Activated CD8-positive, alpha-beta T cell treated with anti-CD3 and anti-CD28 coated beads for 36 hours (primary cell): ENCODE data around the gene NAALADL2. TPM values are rescaled to one million over a fixed set of nuclear protein-coding genes. Genes with fewer than 3 reads are reported as not detected.

Source experiments
- ATAC-seq: fragments of 200-7000 bp; cut with Tn5 transposase; one replicate; pipeline ENCODE4 v1.10.0; 2021; ENCODE audit warnings: mild to moderate bottlenecking, moderate library complexity
- CTCF ChIA-PET: fragments of 350-600 bp; sonication (Branson Sonifier 250); formaldehyde crosslinking; loops from one replicate; lab custom pipeline; 2021; ENCODE audit warnings: antibody characterized with exemption; lab: Charles Lee
- POLR2A ChIA-PET: fragments of 350-600 bp; sonication (Branson Sonifier 250); formaldehyde crosslinking; loops from one replicate; lab custom pipeline; 2021; ENCODE audit warnings: antibody characterized with exemption; lab: Charles Lee
- DNase-seq: peaks from one replicate; pipeline ENCODE4 v3.0.0-alpha.2; 2020
- H3K27ac Mint-ChIP-seq: one replicate; pipeline ENCODE4 v1.8.0; 2021; ENCODE audit warnings: mild to moderate bottlenecking, mixed read lengths
- H3K27me3 Mint-ChIP-seq: one replicate; pipeline ENCODE4 v1.8.0; 2021; ENCODE audit warnings: mixed read lengths
- H3K36me3 Mint-ChIP-seq: one replicate; pipeline ENCODE4 v1.8.0; 2021; ENCODE audit warnings: low read depth, mixed read lengths
- H3K4me1 Mint-ChIP-seq: one replicate; pipeline ENCODE4 v1.8.0; 2021; ENCODE audit warnings: low read depth, mixed read lengths
- H3K4me3 Mint-ChIP-seq: one replicate; pipeline ENCODE4 v1.8.0; 2021; ENCODE audit warnings: mild to moderate bottlenecking, moderate library complexity, mixed read lengths
- H3K9me3 Mint-ChIP-seq: one replicate; pipeline ENCODE4 v1.8.0; 2021; ENCODE audit warnings: mixed read lengths
- CTCF ChIP-seq: fragments of 200-600 bp; IDR thresholded peaks from one replicate; pipeline ENCODE4 v1.8.0; 2022; ENCODE audit warnings: antibody characterized with exemption, mild to moderate bottlenecking
- intact Hi-C: fragments of 100-400 bp; cut with micrococcal nuclease; formaldehyde crosslinking; loops from one replicate; pipeline ENCODE4 v1.10.0; 2022
- total RNA-seq, 2 experiments: library from RNA; stranded (reverse); gene quantifications; one replicate each; pipeline ENCODE4 v1.2.3, GENCODE V29; 2021

Gene NAALADL2
- total RNA-seq, 2 experiments from 2014 or later = 0.60 TPM; not detected in 1

GRCh38 chr3:174951498-174952005 lies 92.4 kb downstream of the NAALADL2 start:
- no peaks in the 10 kb centered on the region for H3K9me3 Mint-ChIP-seq
- H3K27me3 Mint-ChIP-seq = no peaks in the 10 kb centered on the region
- intact Hi-C loops = no loop called here
- TF ChIP-seq CTCF = no peak
- POLR2A ChIA-PET = no interaction called here
- no peaks in the 10 kb centered on the region for H3K36me3 Mint-ChIP-seq
- no peaks in the 10 kb centered on the region for H3K4me1 Mint-ChIP-seq
- CTCF ChIA-PET = no interaction called here
- ATAC-seq (no peak), DNase-seq (no peak)
- no peak overlapping the region for H3K27ac Mint-ChIP-seq
- no peak overlapping the region for H3K4me3 Mint-ChIP-seq

- intact Hi-C loops = no loop called here
- no peak for ATAC-seq
- no peak for TF ChIP-seq CTCF
- Mint-ChIP-seq H3K27ac (no peak overlapping the region), H3K36me3 (no peaks in the 10 kb centered on the region), H3K4me3 (no peak overlapping the region), H3K27me3 (no peaks in the 10 kb centered on the region), H3K4me1 (no peaks in the 10 kb centered on the region), H3K9me3 (no peaks in the 10 kb centered on the region)
- no peak for DNase-seq
- ChIA-PET CTCF (no interaction called here), POLR2A (no interaction called here)
These were observed 93.9 kb downstream of the NAALADL2 start for GRCh38 chr3:174953068-174953467.

DNA sequence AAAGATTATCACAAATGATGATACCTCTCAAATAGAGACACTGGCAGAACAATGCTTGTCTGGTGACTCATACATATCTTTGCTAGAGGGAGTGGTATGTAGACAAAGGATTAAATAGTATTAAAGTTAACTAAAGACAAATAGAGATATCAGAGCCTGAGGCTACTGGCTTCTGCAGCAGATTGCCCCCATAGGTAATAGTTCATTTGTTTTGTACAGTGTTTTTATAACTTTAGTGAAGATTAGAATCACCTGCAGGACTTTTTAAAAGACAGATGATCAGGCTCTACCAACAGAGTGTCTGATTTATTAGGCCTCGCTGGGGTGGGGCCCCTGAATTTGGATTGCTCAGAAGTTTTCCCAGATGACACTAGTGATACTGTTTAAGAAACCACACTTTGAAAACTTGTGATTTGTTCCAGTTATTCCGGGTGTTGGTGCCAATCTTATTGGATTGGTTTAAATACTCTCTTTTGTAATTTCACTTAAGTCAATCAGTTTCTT lies 96.4 kb downstream of the NAALADL2 start:
- Mint-ChIP-seq H3K36me3 (no peaks in the 10 kb centered on the region), H3K4me1 (no peaks in the 10 kb centered on the region), H3K9me3 (no peaks in the 10 kb centered on the region), H3K4me3 (no peak overlapping the region), H3K27ac (no peak overlapping the region), H3K27me3 (no peaks in the 10 kb centered on the region)
- TF ChIP-seq CTCF = no peak
- ChIA-PET CTCF (no interaction called here), POLR2A (no interaction called here)
- DNase-seq (no peak), ATAC-seq (no peak)
- intact Hi-C loops = no loop called here

DNA sequence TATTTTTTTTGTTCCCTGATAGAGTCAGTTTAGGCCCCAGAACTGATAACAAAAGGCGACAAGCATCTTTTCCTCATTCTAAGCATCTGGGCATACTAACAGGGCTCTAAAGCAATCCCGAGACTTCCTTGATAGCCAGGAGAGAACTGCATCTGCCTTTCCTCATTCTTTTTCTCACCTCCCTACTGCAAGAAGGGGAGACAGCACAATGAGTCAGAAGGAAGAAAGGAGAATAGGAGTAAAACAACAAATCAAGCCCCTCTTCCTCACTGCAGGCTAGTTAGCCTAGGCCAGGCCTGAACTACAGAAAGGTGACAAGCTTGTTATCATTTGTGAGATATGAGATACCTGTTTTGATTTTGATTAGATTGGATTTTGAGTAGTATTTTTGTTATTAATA lies 97.9 kb downstream of the NAALADL2 start:
- no peak for TF ChIP-seq CTCF
- no peaks in the 10 kb centered on the region for H3K9me3 Mint-ChIP-seq
- H3K4me1 Mint-ChIP-seq = no peaks in the 10 kb centered on the region
- DNase-seq (no peak), ATAC-seq (no peak)
- intact Hi-C loops = no loop called here
- no peak overlapping the region for H3K27ac Mint-ChIP-seq
- H3K36me3 Mint-ChIP-seq = no peaks in the 10 kb centered on the region
- ChIA-PET CTCF (interaction anchor here (0.6 kb wide), 1 partner anchor 552 kb away, joined by 3 read pairs; no protein-coding TSS in a partner anchor), POLR2A (no interaction called here)
- no peak overlapping the region for H3K4me3 Mint-ChIP-seq
- no peaks in the 10 kb centered on the region for H3K27me3 Mint-ChIP-seq

GRCh38 chr3:174957551-174958001 lies 98.4 kb downstream of the NAALADL2 start:
- Mint-ChIP-seq H3K27me3 (no peaks in the 10 kb centered on the region), H3K9me3 (no peaks in the 10 kb centered on the region), H3K27ac (no peak overlapping the region), H3K4me1 (no peaks in the 10 kb centered on the region), H3K4me3 (no peak overlapping the region), H3K36me3 (no peaks in the 10 kb centered on the region)
- intact Hi-C loops = no loop called here
- DNase-seq = no peak
- POLR2A ChIA-PET = no interaction called here
- no peak for ATAC-seq
- no peak for TF ChIP-seq CTCF
- CTCF ChIA-PET = interaction anchor here (0.6 kb wide), 1 partner anchor 552 kb away, joined by 3 read pairs; no protein-coding TSS in a partner anchor
